Eye (tissue), 1 donor: ENCODE data around the gene IRF4.

Experiments used
- DNase-seq: peaks from one replicate; pipeline ENCODE4 v3.0.0-alpha.2; 2015

IRF4 gene

DNA sequence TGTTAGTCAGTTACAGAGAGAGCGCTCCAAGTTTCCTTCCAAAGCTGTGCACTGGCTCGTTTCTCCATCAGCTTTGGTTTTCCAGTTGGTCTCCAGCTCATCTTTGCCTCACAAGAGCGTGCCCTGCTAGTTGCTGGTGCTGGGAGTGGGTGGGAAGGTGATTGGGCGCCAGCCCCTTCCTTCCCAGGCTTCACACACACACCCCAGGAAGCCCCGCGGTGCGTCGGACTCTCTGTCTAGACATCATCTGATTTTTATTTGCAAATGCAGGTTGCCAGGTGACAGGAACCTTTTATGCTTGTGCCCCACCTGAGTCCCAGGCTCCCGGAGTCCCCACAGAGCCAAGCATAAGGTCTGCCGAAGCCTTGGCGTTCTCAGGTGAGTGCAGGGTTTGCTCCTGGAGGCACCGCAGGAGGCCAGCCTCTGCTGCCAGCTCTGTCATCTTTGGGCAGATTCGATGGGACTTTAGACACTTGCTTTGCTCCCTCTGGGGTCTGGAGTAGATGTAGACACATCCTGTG lies 7.1 kb downstream of the IRF4 start:
- DNase-seq = no peak

DNA sequence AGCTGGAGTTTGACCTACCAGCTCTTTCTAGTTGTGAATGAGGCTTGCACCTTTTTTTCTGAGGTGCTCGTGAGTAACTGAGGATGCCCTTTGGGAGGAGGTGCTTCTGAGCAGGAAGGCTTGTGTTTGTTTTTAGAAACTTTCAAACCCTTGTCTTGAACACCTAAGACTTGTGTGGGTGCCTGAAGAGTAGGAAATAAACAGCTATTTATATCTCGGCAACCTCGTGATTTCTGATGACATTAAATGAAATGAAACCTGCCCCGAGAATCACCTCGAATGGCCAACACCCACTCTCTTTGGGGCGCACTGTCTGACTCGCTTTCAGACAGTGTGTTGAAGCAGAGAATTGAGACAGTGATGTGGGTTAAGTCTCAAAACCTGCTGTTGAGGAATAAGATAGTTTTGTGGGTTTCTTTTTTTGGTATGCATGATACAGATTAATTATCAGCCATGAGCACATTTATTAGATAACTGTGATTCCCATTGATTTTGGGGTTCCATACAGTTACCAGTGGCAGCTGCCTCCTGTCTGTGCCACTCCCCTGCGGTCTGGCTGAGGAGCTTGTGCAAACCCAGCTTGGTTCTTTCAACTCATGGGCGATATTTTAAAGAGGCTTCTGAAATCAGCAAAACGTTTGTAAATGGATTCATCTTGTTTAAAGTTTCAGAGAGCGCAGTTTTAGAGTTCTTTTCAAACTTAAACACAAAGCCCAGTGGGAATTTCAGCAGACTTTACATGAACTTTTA lies 8.4 kb downstream of the IRF4 start:
- no peak for DNase-seq

GRCh38 chr6:400815-401214 lies 9.3 kb downstream of the IRF4 start:
- DNase-seq = no peak

DNA sequence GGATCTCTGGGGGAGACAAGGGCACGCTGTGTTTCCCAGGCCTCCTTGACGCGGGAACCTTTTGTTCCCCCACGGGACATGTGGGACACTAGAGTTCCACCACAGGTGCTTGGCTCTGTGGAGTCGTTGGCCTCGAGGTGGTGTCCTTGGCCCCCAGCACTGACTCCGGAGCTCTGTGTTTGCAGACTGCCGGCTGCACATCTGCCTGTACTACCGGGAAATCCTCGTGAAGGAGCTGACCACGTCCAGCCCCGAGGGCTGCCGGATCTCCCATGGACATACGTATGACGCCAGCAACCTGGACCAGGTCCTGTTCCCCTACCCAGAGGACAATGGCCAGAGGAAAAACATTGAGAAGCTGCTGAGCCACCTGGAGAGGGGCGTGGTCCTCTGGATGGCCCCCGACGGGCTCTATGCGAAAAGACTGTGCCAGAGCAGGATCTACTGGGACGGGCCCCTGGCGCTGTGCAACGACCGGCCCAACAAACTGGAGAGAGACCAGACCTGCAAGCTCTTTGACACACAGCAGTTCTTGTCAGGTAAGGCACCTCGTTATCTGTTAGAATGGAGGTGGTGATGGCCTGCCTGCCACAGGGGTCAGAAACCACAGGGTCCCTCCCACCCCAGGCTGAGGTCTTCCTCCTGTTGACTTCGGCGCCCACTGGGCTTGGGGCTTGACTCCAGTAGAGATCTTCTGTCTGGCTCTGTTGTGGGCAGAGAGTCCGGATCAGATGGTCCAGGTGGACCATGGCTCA lies 9.9 kb downstream of the IRF4 start:
- DNase-seq = no peak

DNA sequence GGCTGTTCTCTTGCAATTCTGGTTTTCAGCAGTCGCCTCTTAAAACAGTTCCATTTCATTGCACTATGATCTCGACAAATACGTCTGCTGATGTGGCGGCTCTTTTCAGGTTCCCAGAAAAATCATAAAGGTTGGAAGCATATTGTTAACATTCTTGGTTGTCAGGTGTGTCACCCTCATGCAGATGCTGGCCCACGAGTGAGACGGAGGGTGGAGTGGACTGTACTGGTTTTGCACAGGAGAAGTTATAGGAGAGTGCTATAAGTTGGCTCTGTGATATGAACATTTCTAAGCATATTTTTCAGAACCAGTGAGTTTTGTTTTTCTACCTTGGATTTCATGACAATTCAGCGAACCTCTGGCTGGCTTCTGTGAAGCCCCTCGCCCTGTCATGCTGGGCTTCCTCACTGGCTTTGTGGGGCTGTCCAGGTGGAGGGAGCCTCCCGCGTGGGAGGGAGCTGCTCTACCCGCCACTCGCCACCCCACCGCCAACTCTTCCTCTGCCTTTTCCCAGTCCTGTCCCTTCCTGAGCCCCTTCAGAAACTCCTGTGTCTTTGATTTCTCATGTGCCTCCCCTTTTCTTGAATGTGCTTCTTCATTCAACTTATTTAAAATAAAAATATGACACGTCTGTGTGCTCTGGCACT lies 10.6 kb downstream of the IRF4 start:
- no peak for DNase-seq

- DNase-seq = no peak
Observed at GRCh38 chr6:402901-403658, 11.5 kb downstream of the IRF4 start.

GRCh38 chr6:403659-404655 lies 12.4 kb downstream of the IRF4 start:
- no peak for DNase-seq

- DNase-seq = no peak
Observed at GRCh38 chr6:404685-405423, 13.3 kb downstream of the IRF4 start.

DNA sequence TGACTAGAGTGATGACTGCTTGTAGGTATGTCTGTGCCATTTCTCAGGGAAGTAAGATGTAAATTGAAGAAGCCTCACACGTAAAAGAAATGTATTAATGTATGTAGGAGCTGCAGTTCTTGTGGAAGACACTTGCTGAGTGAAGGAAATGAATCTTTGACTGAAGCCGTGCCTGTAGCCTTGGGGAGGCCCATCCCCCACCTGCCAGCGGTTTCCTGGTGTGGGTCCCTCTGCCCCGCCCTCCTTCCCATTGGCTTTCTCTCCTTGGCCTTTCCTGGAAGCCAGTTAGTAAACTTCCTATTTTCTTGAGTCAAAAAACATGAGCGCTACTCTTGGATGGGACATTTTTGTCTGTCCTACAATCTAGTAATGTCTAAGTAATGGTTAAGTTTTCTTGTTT lies 16.6 kb downstream of the IRF4 start:
- no peak for DNase-seq

- peak; percentile 3 for DNase-seq
Observed at GRCh38 chr6:408599-409102, 17.1 kb downstream of the IRF4 start.

- no peak for DNase-seq
Observed at GRCh38 chr6:409370-409972, 17.9 kb downstream of the IRF4 start.

- DNase-seq = no peak
Observed at GRCh38 chr6:410555-411395, 19.2 kb downstream of the IRF4 start.

- DNase-seq = no peak
Observed at GRCh38 chr6:411402-412145, 20.0 kb downstream of the IRF4 start.

- DNase-seq = no peak
Observed at GRCh38 chr6:412146-412886, 20.8 kb downstream of the IRF4 start.

DNA sequence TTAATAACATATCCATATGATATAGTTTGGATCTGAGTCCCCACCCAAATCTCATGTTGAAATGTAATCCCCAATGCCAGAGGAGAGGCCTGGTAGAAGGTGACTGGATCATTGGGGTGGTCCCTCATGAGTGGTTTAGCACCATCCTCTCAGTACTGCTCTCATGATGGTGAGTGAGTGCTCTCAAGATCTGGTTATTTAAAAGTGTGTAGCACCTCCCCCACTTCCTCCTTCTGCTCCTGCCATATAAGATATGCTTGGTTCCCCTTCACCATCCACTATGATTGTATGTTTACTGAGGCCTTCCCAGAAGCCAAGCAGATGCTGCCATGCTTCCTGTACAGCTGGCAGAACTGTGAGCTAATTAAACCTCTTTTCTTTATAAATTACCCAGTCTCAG lies 22.9 kb downstream of the IRF4 start:
- DNase-seq = no peak

- DNase-seq = no peak
Observed at GRCh38 chr6:415087-415486, 23.5 kb downstream of the IRF4 start.

- DNase-seq = no peak
Observed at GRCh38 chr6:421211-421610, 29.7 kb downstream of the IRF4 start.
